Measurements from ENCODE around the gene PKP4. TPM values are rescaled to one million over a fixed set of nuclear protein-coding genes. Genes with fewer than 3 reads are reported as not detected.

PKP4 gene
- total and polyA plus RNA-seq, 5 experiments from 2014 or later, result 0.34 to 25.7 (median 1.5) TPM

- H3K27me3 Mint-ChIP-seq, result no peaks in the 10 kb centered on the region
- H3K9me3 Mint-ChIP-seq, result no peaks in the 10 kb centered on the region
- no peak overlapping the region for H3K27ac Mint-ChIP-seq
- POLR2A ChIA-PET, result no interaction called here
- peaks cover 0 to 10% (median 0%) of the 10 kb centered on the region in 3 donors for H3K36me3 Mint-ChIP-seq
- ATAC-seq, result no peak
- DNase-seq, result no peak
- no peaks in the 10 kb centered on the region for H3K4me1 Mint-ChIP-seq
- H3K4me3 Mint-ChIP-seq, result no peak overlapping the region
These were observed 201.6 kb downstream of the PKP4 start for GRCh38 chr2:158658396-158658795.

DNA sequence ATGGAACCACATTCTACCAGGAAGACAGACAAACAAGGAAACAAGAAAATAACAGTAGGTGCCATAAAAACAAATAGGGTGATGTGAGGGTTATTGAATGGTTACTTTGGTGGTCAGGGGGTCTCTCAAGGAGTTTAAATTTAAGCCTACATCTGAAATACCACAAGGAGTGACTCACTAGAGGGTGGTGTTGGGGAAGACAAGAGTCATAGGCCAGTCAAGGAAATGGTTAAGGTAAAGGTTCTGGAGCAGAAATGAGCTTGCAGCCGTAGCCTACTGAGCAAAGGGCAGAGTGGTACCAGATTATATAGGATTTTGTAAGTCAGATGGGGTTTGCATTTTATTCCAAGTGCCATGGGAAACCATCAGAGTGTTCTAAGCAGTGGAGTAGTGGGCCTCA lies 202.7 kb downstream of the PKP4 start:
- no peak overlapping the region for H3K27ac Mint-ChIP-seq
- POLR2A ChIA-PET, result no interaction called here
- H3K27me3 Mint-ChIP-seq, result no peaks in the 10 kb centered on the region
- no peaks in the 10 kb centered on the region for H3K4me1 Mint-ChIP-seq
- ATAC-seq (no peak), DNase-seq (no peak)
- H3K36me3 Mint-ChIP-seq, result peaks cover 0 to 10% (median 0%) of the 10 kb centered on the region in 3 donors
- no peaks in the 10 kb centered on the region for H3K9me3 Mint-ChIP-seq
- no peak overlapping the region for H3K4me3 Mint-ChIP-seq

DNA sequence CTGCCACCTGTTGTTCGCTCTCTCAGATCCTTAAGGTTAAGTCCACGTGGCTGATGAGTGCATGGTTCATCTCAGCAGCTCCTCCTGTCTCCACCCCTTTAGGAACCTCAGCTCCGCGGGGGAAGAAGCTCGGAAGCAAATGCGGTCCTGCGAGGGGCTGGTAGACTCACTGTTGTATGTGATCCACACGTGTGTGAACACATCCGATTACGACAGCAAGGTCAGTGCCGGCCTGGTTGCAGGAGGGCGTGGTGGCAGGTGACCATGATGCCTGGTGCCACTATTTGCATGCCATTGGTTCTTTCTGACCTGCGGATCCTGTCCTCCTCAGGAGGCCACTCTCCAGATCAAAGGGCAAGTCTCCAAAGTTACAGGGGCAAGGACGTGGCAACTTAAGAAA lies 204.5 kb downstream of the PKP4 start:
- Mint-ChIP-seq H3K36me3 (peaks cover 0 to 17% (median 0%) of the 10 kb centered on the region in 3 donors), H3K9me3 (no peaks in the 10 kb centered on the region), H3K4me3 (no peak overlapping the region), H3K27me3 (no peaks in the 10 kb centered on the region), H3K27ac (no peak overlapping the region), H3K4me1 (no peaks in the 10 kb centered on the region)
- POLR2A ChIA-PET, result no interaction called here
- DNase-seq (no peak), ATAC-seq (no peak)

DNA sequence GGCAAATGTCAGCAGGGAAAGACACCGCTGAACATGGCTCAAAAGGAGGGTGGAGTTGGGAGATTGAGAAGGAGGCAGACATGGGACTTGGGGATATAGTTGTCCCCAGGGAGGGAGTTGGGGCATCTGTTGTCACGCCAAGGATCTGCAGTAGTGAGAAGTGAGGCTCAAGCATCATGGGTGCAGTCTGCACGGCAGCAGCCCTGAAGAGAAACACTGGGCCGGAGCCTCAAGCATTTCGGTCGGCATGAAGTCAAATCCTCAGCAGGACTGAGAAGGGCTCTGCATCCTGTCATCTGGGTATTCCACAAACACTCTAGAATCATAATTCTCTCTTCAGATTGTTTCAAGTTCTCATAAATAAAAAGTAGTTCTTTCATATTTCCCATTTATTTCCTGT lies 205.7 kb downstream of the PKP4 start:
- Mint-ChIP-seq H3K36me3 (peaks cover 0 to 22% (median 2%) of the 10 kb centered on the region in 3 donors), H3K9me3 (no peaks in the 10 kb centered on the region), H3K27me3 (no peaks in the 10 kb centered on the region), H3K4me1 (no peaks in the 10 kb centered on the region), H3K4me3 (no peak overlapping the region), H3K27ac (no peak overlapping the region)
- POLR2A ChIA-PET, result no interaction called here
- ATAC-seq (no peak), DNase-seq (no peak)

DNA sequence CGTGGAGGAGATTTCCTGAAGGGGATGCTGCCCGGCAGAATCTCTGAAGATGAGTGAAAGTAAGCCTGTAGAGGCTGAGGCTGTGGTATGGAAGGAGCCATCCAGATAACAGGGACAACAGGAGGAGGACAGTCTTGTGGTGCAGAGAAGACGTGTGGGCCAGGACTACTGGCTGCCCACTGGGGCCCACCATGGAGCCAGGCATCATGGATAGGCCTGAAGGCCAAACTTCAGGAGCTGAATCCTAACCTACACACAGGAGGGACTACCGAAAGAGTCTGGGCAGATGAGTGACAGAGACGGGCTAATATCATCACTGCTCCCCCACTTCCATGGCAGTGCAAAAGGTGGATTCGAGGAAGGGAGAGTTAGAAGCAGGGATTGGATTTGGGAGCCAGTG lies 207.0 kb downstream of the PKP4 start:
- Mint-ChIP-seq H3K27me3 (no peaks in the 10 kb centered on the region), H3K4me1 (no peaks in the 10 kb centered on the region), H3K4me3 (no peak overlapping the region), H3K36me3 (peaks cover 0 to 26% (median 2%) of the 10 kb centered on the region in 3 donors), H3K27ac (no peak overlapping the region), H3K9me3 (no peaks in the 10 kb centered on the region)
- ATAC-seq (no peak), DNase-seq (no peak)
- POLR2A ChIA-PET, result no interaction called here

DNA sequence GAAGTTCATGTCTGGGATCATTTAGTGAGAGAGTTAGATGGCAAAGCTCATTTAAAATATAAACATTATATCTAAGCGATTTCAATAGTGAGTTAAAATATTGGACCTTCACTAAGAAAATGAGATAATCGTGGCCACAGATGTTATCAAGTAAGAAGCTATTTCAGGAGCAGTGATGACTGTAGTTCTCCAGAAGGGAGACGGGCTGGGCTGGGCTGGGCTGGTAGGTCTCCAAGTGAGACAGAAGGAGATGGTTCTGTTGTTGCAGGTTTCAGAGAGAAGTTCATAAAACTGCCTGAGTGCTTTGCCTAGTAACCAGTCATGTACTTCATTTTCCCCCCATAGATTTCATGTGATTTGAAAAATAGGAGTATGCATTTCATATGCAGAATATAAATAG lies 208.2 kb downstream of the PKP4 start:
- H3K4me1 Mint-ChIP-seq, result no peaks in the 10 kb centered on the region
- peaks cover 0 to 26% (median 5%) of the 10 kb centered on the region in 3 donors for H3K36me3 Mint-ChIP-seq
- DNase-seq, result no peak
- H3K4me3 Mint-ChIP-seq, result no peak overlapping the region
- no peak overlapping the region for H3K27ac Mint-ChIP-seq
- no peaks in the 10 kb centered on the region for H3K27me3 Mint-ChIP-seq
- ATAC-seq, result no peak
- no peaks in the 10 kb centered on the region for H3K9me3 Mint-ChIP-seq
- POLR2A ChIA-PET, result no interaction called here

- ATAC-seq (no peak), DNase-seq (no peak)
- H3K4me3 Mint-ChIP-seq, result no peak overlapping the region
- H3K27ac Mint-ChIP-seq, result no peak overlapping the region
- peaks cover 0 to 25% (median 5%) of the 10 kb centered on the region in 3 donors for H3K36me3 Mint-ChIP-seq
- H3K9me3 Mint-ChIP-seq, result no peaks in the 10 kb centered on the region
- H3K4me1 Mint-ChIP-seq, result no peaks in the 10 kb centered on the region
- POLR2A ChIA-PET, result no interaction called here
- no peaks in the 10 kb centered on the region for H3K27me3 Mint-ChIP-seq
These were observed 209.0 kb downstream of the PKP4 start for GRCh38 chr2:158665536-158666302.

- H3K27ac Mint-ChIP-seq, result no peak overlapping the region
- DNase-seq (no peak), ATAC-seq (no peak)
- POLR2A ChIA-PET, result no interaction called here
- H3K4me3 Mint-ChIP-seq, result no peak overlapping the region
- H3K27me3 Mint-ChIP-seq, result no peaks in the 10 kb centered on the region
- H3K9me3 Mint-ChIP-seq, result no peaks in the 10 kb centered on the region
- peaks cover 0 to 19% (median 5%) of the 10 kb centered on the region in 3 donors for H3K36me3 Mint-ChIP-seq
- H3K4me1 Mint-ChIP-seq, result no peaks in the 10 kb centered on the region
These were observed 210.2 kb downstream of the PKP4 start for GRCh38 chr2:158666969-158667368.

DNA sequence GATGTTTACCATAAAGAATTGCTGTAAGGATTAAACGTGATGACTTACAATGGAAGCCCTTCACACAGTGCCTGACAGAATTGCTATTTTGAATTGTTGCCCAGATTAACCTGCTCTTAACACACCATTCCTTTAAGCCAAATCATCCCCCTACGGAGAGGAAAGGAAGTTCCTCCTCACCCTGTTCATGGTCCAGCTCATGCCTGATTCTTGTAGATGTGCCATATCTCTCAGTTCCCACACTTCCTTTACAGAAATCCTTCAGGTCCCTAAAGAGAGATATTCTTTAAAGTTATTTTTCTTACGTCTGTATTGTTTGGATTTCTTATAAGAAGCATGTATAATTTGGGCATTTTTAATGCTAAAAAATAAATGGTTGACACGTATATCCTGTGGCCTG lies 210.8 kb downstream of the PKP4 start:
- H3K9me3 Mint-ChIP-seq, result no peaks in the 10 kb centered on the region
- no peaks in the 10 kb centered on the region for H3K4me1 Mint-ChIP-seq
- POLR2A ChIA-PET, result no interaction called here
- H3K4me3 Mint-ChIP-seq, result no peak overlapping the region
- H3K36me3 Mint-ChIP-seq, result peaks cover 0 to 19% (median 5%) of the 10 kb centered on the region in 3 donors
- no peak for DNase-seq
- no peak overlapping the region for H3K27ac Mint-ChIP-seq
- H3K27me3 Mint-ChIP-seq, result no peaks in the 10 kb centered on the region
- no peak for ATAC-seq

- H3K9me3 Mint-ChIP-seq, result no peaks in the 10 kb centered on the region
- no peak for ATAC-seq
- DNase-seq, result no peak
- H3K4me1 Mint-ChIP-seq, result no peaks in the 10 kb centered on the region
- no peaks in the 10 kb centered on the region for H3K27me3 Mint-ChIP-seq
- H3K36me3 Mint-ChIP-seq, result peaks cover 0 to 22% (median 5%) of the 10 kb centered on the region in 3 donors
- POLR2A ChIA-PET, result no interaction called here
- H3K27ac Mint-ChIP-seq, result peak overlapping the region in 1 of 10 donors; percentile 0
- no peak overlapping the region for H3K4me3 Mint-ChIP-seq
These were observed 211.4 kb downstream of the PKP4 start for GRCh38 chr2:158668001-158668765.

GRCh38 chr2:158670292-158670691 lies 213.5 kb downstream of the PKP4 start:
- ATAC-seq (no peak), DNase-seq (no peak)
- no peak overlapping the region for H3K27ac Mint-ChIP-seq
- no peaks in the 10 kb centered on the region for H3K9me3 Mint-ChIP-seq
- no peak overlapping the region for H3K4me3 Mint-ChIP-seq
- POLR2A ChIA-PET, result no interaction called here
- peaks cover 0 to 33% (median 11%) of the 10 kb centered on the region in 3 donors for H3K36me3 Mint-ChIP-seq
- no peaks in the 10 kb centered on the region for H3K27me3 Mint-ChIP-seq
- no peaks in the 10 kb centered on the region for H3K4me1 Mint-ChIP-seq

DNA sequence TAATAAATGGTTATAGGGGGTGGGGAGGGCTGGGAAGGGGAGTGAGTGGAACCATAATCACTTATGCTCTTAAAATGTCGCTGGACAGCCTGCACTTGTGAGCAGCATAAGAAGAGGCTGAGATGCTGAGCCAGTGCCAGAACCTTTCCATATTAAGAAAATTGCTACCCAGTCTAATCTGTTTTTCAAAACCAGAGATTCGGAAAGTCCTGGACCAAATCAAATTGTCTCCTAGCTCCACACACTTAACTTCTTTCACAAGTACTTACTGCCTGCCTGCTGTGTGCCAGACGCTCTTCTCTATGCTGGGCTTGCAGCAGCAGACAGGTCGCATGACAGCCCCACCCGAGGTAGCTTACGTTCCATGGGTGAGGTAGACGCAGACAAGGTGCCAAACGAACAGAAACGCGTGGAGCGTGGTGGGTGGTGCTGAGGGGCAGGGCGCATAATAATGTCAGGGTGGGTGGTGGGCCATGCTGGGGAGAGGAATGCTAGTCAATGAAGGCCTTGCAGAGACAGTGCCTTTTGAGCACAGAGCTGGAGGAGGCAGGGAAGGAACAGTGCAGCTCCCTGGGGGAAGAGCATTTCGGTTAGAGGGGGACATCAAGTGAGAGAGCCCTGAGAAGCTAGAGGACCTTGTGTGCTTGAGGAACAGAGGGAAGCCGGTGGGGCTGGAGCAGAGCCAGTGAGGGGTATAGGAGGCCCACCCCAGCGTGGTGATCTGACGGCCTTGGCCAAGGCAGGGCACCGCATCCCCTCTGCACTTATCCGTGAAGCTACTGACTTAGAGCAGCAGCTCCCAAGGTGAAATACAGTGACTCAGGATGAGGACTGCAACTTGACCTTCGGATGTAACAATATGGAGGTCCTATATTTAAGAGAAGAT lies 214.9 kb downstream of the PKP4 start:
- no peak overlapping the region for H3K4me3 Mint-ChIP-seq

GRCh38 chr2:158676295-158676694 lies 219.5 kb downstream of the PKP4 start:
- Mint-ChIP-seq H3K4me1 (no peaks in the 10 kb centered on the region), H3K27me3 (no peaks in the 10 kb centered on the region), H3K9me3 (peaks cover 0 to 2% (median 0%) of the 10 kb centered on the region in 9 donors), H3K36me3 (peaks cover 0 to 51% (median 22%) of the 10 kb centered on the region in 3 donors), H3K4me3 (no peak overlapping the region), H3K27ac (no peak overlapping the region)
- no peak for DNase-seq
- POLR2A ChIA-PET, result no interaction called here
- ATAC-seq, result no peak

More for the DNA sequence above, 214.9 kb downstream of the PKP4 start:
- H3K27ac Mint-ChIP-seq, result peak overlapping the region in 1 of 10 donors; percentile 14
- H3K27me3 Mint-ChIP-seq, result no peaks in the 10 kb centered on the region
- POLR2A ChIA-PET, result no interaction called here
- DNase-seq, result no peak
- H3K9me3 Mint-ChIP-seq, result no peaks in the 10 kb centered on the region
- no peak for ATAC-seq
- H3K36me3 Mint-ChIP-seq, result peaks cover 0 to 34% (median 15%) of the 10 kb centered on the region in 3 donors
- H3K4me1 Mint-ChIP-seq, result no peaks in the 10 kb centered on the region
